Right hindlimb (tissue), 1 donor: ENCODE data around the gene LGALS3BP.

Source experiments
- DNase-seq: peaks from one replicate; pipeline ENCODE4 v3.0.0-alpha.2; 2018

Gene LGALS3BP

DNA sequence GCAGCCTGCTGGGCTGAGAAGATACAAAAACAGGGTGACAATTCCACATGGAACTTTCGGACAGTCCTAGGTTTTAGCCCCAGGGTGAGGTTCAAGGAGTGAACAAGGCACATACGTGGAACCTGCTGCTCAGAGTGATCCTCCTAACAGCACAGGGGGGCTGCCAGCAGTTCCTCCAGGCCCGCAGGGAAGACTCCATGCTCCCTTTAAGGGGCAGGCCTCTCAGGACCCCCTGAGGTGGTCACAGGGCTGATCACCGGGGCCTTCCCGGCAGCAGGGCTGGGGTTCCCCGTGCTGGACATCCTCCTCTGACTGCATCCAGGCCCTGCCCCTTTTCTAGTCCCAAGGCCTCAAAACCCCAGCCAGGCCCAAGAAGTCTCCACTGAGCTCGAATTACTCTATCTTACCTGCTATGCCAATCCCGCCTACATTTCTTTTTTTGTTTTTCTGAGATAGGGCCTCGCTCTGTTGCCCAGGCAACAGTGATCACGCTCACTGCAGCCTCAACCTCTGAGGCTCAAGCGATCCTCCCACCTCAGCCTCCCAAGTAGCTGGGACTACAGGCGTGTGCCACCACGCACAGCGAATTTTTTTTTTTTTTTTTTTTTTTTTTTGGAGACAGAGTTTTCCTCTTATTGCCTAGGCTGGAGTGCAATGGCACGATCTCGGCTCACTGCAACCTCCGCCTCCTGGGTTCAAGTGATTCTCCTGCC, 19.5 kb upstream of the LGALS3BP start:
- DNase-seq = peak; percentile 9

DNA sequence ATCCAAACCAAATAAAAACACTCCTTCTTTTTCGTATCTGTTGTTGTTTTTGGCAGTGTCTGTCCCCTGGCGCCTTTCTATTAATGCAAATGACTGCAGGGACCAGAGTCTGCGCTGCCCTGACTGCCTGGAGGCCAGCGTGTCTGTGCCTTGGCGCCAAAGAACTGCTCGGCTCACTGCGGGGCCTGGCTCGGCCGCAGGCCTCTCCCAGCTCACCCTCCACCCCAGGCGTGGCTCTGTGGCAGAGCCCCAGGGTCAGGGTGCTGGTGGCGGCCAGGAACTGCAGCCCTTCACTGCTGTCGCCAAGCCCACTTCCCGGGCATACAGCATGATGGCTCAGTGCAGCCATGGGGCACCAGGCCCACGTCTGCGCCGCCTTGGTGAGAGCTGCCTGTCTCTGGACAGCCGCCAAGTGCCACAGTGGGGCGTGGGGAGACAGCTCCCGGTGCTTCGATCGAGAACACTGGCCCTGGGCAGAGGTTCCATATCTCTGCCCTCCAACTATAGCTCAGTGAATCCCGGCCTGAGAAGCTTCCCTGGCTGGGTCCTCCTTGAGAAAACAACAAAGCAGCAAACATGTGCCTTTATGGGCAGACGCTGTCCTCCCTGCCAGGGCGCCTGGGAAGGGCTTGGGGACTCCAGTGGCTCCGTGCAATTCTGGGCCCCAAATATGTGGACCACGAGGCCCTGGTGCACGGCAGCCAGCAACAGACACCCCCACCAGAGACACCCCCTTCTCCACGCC, 18.8 kb upstream of the LGALS3BP start:
- DNase-seq = peak; percentile 28

DNA sequence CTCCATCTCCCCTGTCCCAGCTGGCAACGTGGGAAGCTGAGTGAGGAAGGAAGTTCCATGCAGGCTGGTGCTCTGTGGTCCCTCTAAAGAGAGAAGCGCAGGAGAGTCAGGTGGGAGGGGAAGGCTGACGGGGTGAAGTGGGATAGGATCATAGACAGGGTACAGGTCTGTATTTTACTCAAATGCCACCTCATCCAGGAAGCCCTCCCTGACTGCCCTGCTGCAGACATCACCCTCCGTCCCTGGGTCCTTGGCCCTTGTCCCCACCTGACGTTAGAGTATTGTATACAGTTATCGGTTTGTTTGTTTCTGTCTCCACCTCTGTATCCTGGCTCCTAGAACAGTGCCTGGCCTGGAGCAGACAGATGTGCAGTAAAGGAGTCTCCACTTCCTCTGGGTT, 18.2 kb upstream of the LGALS3BP start:
- DNase-seq = peak; percentile 9

DNA sequence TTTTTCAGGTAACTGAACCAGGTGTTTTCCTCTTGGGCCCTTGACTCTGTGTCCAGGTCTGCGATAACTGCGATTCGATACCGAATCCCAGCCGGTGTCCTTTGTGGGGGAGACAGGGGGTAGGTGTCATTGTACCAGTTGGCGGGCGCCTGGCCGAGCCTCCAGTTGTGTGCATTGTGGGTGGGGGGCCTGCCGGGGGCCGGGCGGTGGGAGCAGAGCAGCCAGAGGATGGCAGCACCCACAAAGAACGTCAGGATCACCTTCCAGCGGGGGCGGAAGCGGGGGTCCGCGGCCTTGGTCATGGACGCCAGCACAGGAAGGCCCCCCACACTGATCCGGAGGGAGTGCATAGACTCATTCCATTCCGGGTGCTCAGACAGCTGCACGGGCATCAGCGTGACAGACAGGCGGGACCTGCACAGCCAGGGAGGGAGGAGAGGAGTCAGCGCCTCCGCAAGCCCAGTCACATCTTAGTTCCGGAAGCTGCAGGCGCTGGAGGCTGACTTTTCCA, 17.6 kb upstream of the LGALS3BP start:
- DNase-seq = peak; percentile 32

DNA sequence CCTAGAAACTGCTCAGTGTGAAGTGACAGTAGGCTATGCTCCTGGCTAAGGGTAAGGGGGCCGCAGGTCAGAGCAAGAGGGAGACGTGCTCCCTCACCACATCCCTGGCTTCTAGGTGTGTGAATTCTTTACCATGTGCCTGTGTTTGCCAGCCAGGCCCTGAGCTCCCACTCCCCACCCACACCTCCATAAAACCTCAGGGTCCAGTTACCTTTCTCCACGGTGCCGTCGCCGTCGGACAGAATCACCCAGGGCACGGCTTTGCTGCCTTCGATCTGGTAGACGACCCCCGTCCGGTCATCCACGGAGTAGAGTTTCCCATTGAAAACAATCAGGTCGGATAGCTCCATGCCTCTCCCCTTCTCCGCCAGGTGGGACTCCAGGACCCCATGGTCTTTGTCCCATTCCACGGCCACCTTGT, 17.1 kb upstream of the LGALS3BP start:
- peak; percentile 14 for DNase-seq

DNA sequence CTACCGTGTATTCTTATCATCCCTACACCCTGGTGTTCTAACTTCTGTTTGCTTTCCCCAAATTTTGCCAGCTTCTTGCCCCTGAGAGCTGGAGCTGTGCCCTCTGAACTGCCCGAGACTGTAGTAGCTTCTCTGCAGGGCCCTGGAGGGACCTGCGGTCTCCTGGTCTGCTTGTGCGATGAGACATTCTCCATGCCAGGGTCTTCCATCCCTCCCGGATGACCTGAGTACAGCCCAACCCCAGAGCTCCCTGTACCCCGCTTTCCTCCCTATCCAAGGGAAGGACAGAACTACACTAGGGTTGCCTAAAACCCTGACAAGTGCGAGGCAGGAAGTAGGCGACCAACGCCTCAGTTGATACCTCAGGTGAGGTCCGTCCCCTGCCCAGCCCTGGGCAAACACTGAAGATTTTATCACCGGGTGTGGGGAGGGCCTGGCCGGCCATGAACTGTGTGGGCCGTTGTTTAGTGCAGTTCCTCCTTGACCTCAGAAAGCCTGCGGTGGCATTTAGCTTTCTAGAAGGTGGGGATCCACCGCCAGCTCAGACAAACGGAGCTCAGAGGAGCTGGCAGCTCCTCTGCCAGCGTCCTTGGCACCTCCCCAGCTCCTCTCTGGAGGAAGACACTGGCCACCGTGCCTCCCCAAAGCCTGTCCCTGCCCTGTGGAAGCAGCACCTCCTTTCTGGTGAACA, 16.2 kb upstream of the LGALS3BP start:
- DNase-seq = peak; percentile 26

DNA sequence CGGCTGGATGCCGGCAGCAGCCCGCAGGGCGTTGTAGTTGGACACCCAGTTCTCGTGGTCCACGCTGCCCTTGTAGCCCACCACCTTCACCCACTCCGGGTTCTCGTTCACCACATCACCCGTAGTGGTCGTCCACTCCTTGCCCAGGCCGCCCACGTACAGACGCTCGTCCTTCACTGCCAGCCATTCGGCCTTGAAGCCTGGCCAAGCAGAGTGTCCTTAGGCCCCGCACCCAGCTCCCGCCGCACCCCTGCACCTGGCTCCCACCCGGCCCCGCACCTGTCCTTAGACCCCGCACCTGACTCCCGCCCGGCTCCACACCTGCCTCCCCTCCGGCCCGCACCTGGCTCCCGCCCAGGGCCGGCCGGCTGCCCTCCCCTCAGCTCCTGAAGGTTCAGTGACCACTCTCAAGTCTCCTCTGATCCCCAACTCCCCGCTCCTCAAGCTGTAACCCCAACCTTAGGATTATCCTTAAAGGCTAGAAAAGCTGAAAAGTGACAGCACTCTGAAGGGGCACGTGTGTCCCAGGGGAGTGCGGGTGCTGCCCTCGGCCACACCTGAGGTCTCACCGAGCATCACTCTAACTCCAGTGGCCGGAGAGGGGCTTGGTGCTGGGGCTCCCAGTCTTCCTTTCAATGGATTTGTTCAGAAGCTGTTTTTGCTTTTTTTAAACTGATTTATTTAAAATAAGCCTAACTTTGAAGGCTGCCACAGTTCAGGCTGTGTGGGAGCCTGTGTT, 15.5 kb upstream of the LGALS3BP start:
- DNase-seq = peak; percentile 19

DNA sequence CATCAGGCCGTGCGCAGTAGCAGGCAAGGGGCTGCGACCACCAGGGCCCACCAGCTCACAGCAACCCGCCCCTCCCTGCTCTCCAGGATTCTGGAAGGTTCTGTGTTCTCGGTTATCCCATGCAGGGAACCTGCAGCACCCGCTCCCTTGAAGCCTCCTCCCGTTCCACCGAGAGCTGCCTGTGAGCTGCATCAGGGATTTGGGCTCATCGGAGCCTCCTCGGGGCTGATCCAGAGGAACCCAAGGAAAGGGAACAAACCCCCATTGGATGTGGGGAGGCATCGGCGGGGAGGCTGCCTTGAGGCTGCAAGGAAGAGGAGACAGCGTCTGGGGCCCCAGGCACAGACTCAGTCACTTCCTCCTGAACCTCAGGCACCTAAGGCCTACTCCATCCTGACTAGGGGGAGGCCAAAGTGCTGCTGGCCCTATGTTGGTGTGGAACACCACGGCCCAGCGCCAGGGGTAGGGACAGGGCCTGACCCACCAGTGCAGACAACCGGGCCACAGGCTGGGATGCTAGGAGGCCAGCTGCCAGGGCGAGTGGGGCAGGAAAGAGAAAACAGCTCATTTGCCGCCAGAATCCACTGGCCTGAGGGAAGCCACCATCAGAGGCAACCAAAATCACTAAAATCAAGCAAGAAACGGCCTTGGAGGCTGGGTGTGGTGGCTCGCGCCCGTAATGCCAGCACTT, 14.4 kb upstream of the LGALS3BP start:
- DNase-seq = peak; percentile 18

DNA sequence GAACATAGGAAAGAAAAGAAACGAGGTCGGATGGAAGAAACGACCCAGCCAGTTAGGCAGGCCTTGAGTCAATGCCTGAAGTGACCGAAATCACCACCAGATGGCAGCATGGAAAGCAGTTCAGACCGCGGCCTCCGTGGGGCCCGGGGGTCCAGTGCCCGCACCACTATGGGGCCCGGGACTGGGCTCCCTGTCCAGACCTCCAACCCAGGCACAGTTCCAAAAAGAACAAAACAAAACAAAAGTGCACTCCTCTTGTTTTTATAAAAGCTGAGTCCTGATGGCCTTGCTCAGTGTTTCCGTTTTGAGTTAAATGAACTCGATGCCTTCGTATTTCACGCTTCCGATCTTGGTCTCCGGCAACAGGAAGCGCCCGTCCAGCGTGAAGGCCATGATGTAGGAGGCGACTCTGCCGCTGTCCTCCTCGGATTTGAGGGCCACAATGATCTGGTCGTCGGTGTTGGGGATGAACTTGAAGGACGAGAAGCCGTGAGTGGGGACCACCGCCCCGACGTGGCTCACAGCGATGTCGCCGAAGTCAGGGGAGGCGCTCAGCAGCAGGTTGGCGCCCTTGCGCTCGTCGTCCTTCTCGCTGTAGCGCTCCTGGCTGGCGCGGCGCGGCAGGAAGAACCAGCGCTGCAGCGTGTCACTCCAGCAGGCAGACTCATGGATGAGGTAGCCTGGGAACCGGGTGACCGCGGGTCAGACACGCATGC, 13.7 kb upstream of the LGALS3BP start:
- DNase-seq = peak; percentile 58

DNA sequence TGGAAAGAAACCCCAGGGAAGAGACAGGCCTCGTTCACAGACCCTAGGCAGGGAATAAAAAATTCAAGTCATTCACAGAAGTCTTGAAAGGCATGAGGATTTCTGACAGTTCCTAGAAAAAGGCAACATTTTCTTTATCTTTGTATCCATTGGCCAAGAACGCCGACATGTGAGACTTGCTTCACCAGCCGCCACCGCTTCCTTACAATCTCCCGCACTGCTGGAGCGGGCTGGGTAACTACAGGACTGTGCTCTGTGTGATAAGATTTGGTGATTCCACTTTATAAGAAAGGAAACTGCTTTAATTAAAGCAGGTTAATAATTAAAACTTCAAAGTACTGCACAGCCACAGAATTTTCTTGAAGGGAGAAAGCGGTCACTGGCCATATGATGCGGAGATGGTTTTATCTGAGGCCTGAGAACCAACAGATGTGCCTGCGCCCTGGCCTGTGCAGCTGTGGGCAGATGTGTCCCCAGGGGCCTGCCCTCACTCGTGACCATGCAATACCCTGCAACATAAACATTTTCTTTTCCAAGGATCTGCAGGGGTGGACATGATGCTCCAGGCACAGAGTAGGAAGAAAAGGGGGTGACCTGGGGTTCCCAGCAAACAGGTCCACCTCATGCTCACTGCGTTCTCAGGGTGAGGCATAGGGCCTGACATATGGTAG, 13.0 kb upstream of the LGALS3BP start:
- DNase-seq = peak; percentile 7

DNA sequence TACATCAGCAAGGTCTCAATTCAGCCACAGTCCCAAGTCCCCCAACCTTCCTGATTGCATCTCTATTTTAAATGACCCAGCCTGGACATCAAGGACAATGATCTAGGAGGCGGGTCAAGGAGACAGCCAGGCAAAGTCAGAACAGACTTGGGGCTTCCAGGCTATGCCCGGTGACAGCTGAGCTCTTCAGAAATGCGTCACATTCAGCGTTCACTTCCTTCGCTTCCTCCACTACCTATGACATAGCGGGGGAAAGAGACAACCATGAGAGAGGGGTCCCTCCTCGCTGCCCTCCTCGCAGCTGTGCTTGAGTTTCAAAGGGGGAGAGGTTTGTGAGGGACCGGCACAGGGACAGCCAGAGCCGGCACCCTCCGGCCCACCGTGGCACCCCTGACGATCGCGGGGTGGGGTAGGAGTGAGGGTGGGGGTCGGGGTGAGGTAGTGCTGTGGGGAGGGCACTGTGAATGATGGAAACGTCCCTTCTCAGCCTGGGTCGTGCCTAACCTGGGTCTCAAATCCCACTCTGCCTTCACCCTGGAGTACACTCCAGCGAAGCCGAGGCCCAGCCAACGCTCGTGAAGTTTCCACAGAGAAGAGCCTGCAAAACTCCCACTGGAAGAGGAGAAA, 12.3 kb upstream of the LGALS3BP start:
- DNase-seq = peak; percentile 11

DNA sequence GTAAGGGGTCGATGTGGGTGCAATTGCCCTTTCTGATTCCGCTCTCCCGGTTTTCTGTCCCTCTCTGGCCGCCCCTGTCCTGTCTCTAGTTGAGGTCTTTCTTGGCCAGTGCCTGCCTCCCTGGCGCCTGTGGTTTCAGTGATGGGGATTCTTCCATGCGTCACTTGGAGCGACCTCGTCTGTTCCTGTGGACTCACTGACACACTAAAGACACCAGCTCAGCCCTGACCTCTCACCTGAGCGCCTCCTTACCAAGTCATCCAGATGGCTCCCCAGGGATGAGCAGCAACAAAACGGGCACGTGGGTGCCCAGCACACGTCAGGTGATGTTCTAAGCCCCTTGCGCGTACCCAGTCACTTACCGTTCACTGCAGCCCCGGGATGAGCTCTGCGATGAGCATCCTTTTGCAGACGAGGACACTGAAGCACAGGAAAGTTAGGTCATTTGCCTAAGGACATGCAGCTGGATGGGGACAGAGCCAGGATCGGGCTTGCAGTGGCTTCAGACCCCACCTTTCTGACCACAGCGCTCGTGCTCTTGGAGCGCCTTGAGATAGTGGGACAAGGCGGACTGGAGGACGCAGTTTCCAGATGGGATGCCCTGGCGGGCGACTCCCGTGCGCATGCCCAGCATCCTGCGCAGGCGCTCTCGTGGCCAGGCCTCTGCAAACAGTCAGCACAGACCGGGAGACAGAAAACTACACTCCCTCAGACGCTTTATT, 11.5 kb upstream of the LGALS3BP start:
- peak; percentile 15 for DNase-seq

DNA sequence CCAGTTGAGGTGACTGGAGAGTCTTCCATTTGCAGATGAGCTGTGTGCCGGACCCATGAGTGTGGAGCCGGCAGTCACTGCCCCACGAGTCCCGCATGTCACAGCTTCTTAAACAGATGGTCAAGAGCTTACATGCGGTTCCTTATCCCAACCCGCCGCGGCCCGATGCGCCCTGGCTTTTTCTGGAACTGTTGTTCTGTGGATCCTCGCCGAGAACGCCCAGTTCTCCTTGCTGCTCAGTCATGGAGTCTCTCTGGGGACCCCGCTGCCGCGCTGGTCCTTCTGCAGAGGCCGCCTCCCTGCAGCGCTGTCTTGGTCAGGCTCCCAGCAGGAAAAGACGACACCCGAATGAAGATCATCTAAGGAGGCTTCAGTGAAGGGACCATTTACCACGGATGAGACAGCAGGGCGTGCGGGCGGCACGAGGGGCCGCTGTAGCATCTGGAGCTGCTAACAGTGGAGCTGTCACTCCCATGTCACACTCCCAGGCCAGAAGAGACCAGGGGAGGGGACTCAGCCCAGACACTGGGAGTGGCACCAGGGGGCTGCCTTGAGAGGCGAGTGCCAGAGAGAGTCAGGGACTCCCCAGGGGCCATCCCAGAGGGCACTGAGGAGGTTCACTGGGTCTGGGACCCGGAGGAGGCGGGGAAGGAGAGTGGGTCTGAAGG, 10.8 kb upstream of the LGALS3BP start:
- DNase-seq = peak; percentile 14

DNA sequence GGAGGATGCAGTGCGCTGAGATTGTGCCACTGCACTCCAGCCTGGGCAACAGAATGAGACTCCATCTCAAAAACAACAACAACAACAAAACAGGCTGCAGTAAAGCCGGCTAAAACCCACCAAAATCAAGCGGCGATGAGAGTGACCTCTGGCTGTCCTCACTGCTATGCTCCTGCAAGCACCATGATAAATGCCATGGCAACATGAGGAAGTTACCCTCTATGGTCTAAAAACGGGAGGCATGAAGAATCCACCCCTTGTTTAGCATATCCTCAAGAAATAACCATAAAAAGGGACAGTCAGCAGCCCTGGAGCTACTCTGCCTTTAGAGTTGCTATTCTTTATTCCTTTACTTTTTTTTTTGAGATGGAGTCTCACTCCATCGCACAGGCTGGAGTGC, 8.4 kb upstream of the LGALS3BP start:
- DNase-seq = no peak

DNA sequence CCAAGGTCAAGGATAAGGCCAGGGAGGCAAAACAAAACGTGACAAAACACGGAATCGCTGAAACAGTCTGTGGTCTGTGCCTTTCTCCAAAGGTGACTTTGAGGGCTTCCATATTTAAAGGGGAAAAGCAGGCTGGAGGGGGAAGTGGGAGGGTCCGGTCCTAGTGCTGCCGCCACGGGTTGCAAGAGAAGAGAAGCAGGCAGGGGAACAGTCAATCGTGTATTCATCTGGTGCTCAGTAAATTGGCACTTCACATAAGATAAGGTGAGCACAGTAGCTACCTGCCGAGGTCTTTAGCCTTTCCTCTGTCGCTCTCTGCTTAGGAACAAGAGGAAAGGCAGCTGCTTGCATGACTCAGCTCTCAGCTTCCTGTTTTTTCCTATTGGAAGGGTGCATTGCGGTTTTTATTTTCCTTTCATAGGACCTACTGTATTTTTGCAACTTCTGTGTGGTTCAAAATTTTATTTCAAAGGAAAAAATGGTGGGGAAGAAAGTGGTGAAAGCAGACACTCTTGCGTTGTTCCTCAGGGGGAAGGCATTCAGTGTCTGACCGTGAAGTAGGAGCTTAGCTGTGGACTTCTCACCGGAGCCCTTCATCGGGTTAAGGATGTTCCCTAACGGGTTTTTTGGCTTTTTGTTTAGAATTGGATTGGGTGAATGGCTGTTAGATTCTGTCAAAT, 7.1 kb upstream of the LGALS3BP start:
- DNase-seq = no peak

DNA sequence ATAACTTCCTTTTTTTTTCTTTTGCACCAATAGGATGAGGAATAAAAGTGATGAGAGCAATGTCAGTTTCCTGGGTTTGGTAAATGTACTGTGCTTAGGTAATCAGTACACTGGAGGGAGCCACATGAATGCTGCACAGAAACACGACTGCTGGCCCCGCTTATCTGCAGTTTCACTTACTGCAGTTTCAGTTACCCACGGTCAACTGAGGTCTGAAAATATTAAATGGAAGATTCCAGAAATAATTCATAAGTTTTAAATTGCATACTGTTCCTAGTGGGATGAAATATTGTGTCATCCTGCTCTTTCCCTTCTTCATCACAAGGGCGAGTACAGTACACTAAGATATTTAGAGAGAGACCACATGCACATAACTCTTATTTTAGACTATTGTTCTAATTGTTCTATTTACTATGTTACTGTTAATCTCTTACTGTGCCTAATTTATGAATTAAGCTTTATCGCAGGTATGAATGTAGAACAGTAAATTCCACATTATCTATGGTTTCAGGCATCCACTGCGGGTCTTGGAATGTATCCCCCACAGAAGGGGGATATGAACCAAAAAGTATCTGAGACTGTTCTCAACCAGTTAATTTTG, 6.4 kb upstream of the LGALS3BP start:
- DNase-seq = no peak

DNA sequence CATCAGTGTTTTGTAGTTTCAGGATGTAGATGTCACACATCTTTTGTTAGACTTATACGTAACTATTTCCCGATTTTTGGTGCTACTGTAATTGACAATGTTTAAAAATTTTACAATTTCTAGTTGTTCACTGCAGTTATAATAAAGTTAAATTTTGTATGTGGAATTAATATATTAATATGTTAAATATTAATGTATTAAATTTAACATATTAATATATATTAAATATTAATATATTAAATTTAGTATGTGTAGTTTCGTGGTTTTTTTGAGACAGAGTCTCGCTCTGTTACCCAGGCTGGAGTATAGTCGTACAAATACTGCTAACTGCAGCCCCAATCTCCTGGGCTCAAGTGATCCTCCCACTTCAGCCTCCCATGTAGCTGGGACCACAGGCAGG, 5.7 kb upstream of the LGALS3BP start:
- no peak for DNase-seq
